Smooth muscle cell (in vitro differentiated cells): ENCODE data around the gene ECT2. TPM values are rescaled to one million over a fixed set of nuclear protein-coding genes. Genes with fewer than 3 reads are reported as not detected.

ENCODE experiments used
- DNase-seq: peaks from one replicate; lab custom pipeline; 2025; ENCODE audit not compliant: unreplicated experiment; lab: John Stamatoyannopoulos, UW
- H2AFZ ChIP-seq: fragments of 200-600 bp; sonication (generic); 2 replicates; pipeline ENCODE4 v1.6.0; 2016; ENCODE audit warnings: antibody characterized with exemption, low read depth, mild to moderate bottlenecking
- H3F3A ChIP-seq: fragments of 200-600 bp; sonication (generic); 2 replicates; pipeline ENCODE4 v1.6.0; 2017; ENCODE audit warnings: antibody characterized with exemption, low read depth
- H3K27ac ChIP-seq: fragments of 200-600 bp; sonication (generic); 2 replicates; pipeline ENCODE4 v1.5.1; 2016; ENCODE audit warnings: low read depth, mild to moderate bottlenecking
- H3K27me3 ChIP-seq: fragments of 200-600 bp; sonication (generic); 2 replicates; pipeline ENCODE4 v1.6.1; 2016; ENCODE audit warnings: low read depth, mild to moderate bottlenecking
- H3K36me3 ChIP-seq: fragments of 200-600 bp; sonication (generic); 2 replicates; pipeline ENCODE4 v1.5.1; 2016; ENCODE audit warnings: low read depth
- H3K4me1 ChIP-seq: fragments of 200-600 bp; sonication (generic); 2 replicates; pipeline ENCODE4 v1.5.1; 2016; ENCODE audit warnings: low read depth
- H3K4me2 ChIP-seq: fragments of 200-600 bp; sonication (generic); 2 replicates; pipeline ENCODE4 v1.6.0; 2016; ENCODE audit warnings: mild to moderate bottlenecking
- H3K4me3 ChIP-seq: fragments of 200-600 bp; sonication (generic); 2 replicates; pipeline ENCODE4 v1.5.1; 2016; ENCODE audit warnings: mild to moderate bottlenecking
- H3K79me2 ChIP-seq: fragments of 200-600 bp; sonication (generic); 2 replicates; pipeline ENCODE4 v1.6.0; 2016; ENCODE audit warnings: low read depth, mild to moderate bottlenecking
- H3K9ac ChIP-seq: fragments of 200-600 bp; sonication (generic); 2 replicates; pipeline ENCODE4 v1.6.0; 2016; ENCODE audit warnings: low read depth
- H3K9me3 ChIP-seq: fragments of 200-600 bp; sonication (generic); replicated peaks from 2 replicates; pipeline ENCODE4 v1.5.1; 2016; ENCODE audit warnings: low read depth
- H4K20me1 ChIP-seq: fragments of 200-600 bp; sonication (generic); 2 replicates; pipeline ENCODE4 v1.6.0; 2016; ENCODE audit warnings: low read depth
- WGBS: methylation state at CpG from one replicate; pipeline ENCODE4 v1.1.7; 2016; ENCODE audit warnings: low lambda C conversion rate; 5-methylcytosine and 5-hydroxymethylcytosine counted together
- polyA plus RNA-seq: library from polyadenylated mRNA; unstranded; fragments of >200 nt; fragmentation: Nextera tagmentation; extraction: Ambion mirVana; gene quantifications from 2 replicates; pipeline ENCODE4 v1.2.1, GENCODE V29; 2016
- total RNA-seq: library from RNA; depleted of rRNA; stranded (reverse); fragments of >200 nt; gene quantifications from 2 replicates; pipeline ENCODE4 v1.2.3, GENCODE V29; 2014
- TF ChIP-seq, protein P1 (sequence below): fragments of 200-600 bp; sonication (generic); IDR thresholded peaks from 2 replicates; pipeline ENCODE4 v1.5.1; 2017; ENCODE audit warnings: borderline replicate concordance, mild to moderate bottlenecking, antibody characterized with exemption; ENCODE audit not compliant: insufficient read depth, poor library complexity, severe bottlenecking

The ECT2 gene
- total and polyA plus RNA-seq, 2 experiments from 2014 or later: 10.9 to 32.1 TPM

DNA sequence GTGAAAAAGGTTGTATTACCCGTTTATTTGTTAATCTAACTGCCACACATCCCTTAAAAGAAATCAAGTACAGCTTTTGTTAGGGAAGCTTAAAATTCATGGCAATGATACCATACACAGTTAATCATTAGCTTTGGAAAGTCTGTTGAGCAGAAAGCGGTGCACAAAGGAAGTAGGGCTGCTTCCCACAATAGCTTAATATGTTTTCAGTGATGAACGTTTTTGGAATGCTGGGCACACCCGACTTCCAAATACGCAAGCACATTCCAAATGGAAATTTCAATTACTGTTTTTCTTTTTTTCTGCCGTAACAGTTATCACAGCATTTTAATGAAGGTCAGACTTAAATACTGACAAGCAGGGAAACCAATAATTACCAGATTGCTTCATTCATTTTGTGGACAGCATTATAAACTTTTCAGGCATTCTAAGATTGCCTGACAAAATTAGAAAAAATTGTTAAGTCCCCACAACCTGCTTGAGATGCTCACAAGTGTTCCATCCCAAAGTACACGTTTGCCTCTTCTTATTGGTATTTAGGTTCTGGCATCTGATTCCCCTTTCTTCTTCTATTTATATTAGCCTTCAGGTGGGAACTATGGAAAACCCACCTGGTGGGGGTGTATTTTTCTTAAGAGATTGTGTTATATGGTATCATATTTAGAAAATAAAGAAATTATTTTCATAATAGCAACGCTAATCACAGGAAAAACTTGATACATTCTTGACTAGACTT is 1.1 kb upstream of the ECT2 start:
- Histone ChIP-seq H3K36me3 (no peaks in the 10 kb centered on the region), H3K4me2 (peak overlapping the region; percentile 93), H3F3A (no peaks in the 10 kb centered on the region), H3K9ac (peak overlapping the region; percentile 81), H3K27ac (peak overlapping the region; percentile 82), H2AFZ (peak overlapping the region; percentile 60), H3K9me3 (no peaks in the 10 kb centered on the region), H3K27me3 (no peaks in the 10 kb centered on the region), H3K4me3 (peak overlapping the region; percentile 99), H4K20me1 (no peaks in the 10 kb centered on the region), H3K4me1 (peaks cover 12% of the 10 kb centered on the region), H3K79me2 (peaks cover 34% of the 10 kb centered on the region)
- TF ChIP-seq, protein P1, sequence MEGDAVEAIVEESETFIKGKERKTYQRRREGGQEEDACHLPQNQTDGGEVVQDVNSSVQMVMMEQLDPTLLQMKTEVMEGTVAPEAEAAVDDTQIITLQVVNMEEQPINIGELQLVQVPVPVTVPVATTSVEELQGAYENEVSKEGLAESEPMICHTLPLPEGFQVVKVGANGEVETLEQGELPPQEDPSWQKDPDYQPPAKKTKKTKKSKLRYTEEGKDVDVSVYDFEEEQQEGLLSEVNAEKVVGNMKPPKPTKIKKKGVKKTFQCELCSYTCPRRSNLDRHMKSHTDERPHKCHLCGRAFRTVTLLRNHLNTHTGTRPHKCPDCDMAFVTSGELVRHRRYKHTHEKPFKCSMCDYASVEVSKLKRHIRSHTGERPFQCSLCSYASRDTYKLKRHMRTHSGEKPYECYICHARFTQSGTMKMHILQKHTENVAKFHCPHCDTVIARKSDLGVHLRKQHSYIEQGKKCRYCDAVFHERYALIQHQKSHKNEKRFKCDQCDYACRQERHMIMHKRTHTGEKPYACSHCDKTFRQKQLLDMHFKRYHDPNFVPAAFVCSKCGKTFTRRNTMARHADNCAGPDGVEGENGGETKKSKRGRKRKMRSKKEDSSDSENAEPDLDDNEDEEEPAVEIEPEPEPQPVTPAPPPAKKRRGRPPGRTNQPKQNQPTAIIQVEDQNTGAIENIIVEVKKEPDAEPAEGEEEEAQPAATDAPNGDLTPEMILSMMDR: no peak
- no peak for DNase-seq
- 55% methylated on average over 8 of the region's 8 CpGs for WGBS

DNA sequence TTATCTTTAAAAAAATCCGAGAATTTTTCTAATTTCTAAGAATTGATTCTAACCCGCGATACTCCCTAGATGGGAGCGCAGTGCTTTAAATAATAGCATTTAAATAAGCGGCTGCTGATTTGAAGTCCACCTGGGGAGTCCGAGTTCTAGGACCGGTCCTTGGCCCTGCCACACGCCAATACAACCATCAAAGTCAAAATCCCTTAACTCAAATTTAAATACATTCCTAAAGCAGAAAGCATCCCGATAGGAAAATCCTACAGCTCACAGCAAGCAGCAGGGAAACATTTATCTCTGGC is 508 bp upstream of the ECT2 start:
- Histone ChIP-seq H3K27me3 (no peaks in the 10 kb centered on the region), H3K9me3 (no peaks in the 10 kb centered on the region), H4K20me1 (no peaks in the 10 kb centered on the region), H3K4me3 (peak overlapping the region; percentile 99), H3K27ac (peak overlapping the region; percentile 82), H3F3A (no peaks in the 10 kb centered on the region), H3K4me1 (peaks cover 12% of the 10 kb centered on the region), H3K79me2 (peaks cover 39% of the 10 kb centered on the region), H3K4me2 (peak overlapping the region; percentile 93), H2AFZ (peak overlapping the region; percentile 87), H3K36me3 (no peaks in the 10 kb centered on the region), H3K9ac (peak overlapping the region; percentile 81)
- no peak for DNase-seq
- 25% methylated on average over 9 of the region's 9 CpGs for WGBS
- TF ChIP-seq, protein P1: no peak

DNA sequence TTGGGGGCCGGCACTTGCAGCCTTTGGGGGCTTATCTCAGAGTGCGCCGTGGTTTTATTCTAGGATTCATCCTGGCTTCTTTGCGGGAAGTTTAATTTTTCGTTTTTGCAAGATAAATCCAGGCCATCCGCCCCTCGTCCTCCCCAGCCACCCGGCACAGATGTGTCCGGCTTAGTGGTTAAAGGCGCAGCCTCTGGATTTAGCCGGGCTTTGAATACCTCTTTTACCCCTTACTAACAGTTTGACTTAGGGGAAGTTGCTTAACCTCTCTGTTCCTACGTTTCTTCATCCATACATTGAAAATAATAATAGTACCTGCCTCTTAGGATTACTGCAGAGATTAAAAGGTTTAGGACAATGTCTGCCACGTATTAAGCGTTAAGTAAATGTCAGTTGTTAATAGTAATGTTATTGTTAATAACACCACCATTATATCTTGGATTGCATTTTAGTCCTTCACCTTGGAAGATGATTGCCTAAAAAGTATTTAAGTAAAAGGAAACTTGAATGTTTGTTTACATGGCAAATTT is 714 bp downstream of the ECT2 start:
- no peak for DNase-seq
- Histone ChIP-seq H3K79me2 (peaks cover 39% of the 10 kb centered on the region), H3K9ac (peak overlapping the region; percentile 94), H3K4me1 (peaks cover 12% of the 10 kb centered on the region), H3K4me3 (peak overlapping the region; percentile 99), H3K9me3 (no peaks in the 10 kb centered on the region), H3F3A (no peaks in the 10 kb centered on the region), H3K4me2 (peak overlapping the region; percentile 93), H4K20me1 (no peaks in the 10 kb centered on the region), H3K27ac (peak overlapping the region; percentile 81), H2AFZ (peak overlapping the region; percentile 99), H3K36me3 (no peaks in the 10 kb centered on the region), H3K27me3 (no peaks in the 10 kb centered on the region)
- TF ChIP-seq, protein P1: no peak
- WGBS: 0% methylated on average over 14 of the region's 14 CpGs

DNA sequence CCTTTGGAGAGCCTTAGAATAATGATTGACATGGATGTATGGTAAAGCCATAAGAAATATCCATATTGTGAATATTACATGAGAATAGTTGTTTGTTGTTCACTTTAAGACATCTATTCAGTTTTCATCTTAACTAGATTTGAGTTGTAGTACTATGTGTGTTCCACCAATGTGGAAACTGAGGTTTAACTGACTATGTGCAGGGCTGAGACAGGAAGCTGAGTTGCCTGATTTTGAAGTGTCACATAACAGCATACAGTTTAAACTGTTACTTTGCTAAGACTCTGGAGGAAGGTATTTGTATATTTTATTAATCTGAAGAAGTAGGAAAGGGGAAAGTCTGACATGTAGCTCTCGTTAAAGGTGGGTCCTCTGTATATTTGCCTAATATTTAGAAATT is 2.1 kb downstream of the ECT2 start:
- H4K20me1 ChIP-seq: no peaks in the 10 kb centered on the region
- no peaks in the 10 kb centered on the region for H3F3A ChIP-seq
- no peaks in the 10 kb centered on the region for H3K27me3 ChIP-seq
- H3K4me2 ChIP-seq: no peak overlapping the region
- no peaks in the 10 kb centered on the region for H3K36me3 ChIP-seq
- no peak overlapping the region for H3K4me3 ChIP-seq
- H3K79me2 ChIP-seq: peaks cover 39% of the 10 kb centered on the region
- TF ChIP-seq, protein P1: no peak
- H3K4me1 ChIP-seq: peaks cover 12% of the 10 kb centered on the region
- H3K9ac ChIP-seq: no peak overlapping the region
- 93% methylated on average over 1 of the region's 1 CpG for WGBS
- no peak overlapping the region for H3K27ac ChIP-seq
- DNase-seq: no peak
- no peak overlapping the region for H2AFZ ChIP-seq
- H3K9me3 ChIP-seq: no peaks in the 10 kb centered on the region
